Muscle layer of colon (tissue), 2 donors: ENCODE data around the gene SSTR5.

Source experiments
- H3K27ac ChIP-seq: one replicate; pipeline ENCODE4 v1.7.0; 2013; ENCODE audit warnings: low read depth, mild to moderate bottlenecking, low read length, moderate library complexity
- H3K27me3 ChIP-seq, 2 donors: one replicate each; pipeline ENCODE4 v1.7.0; 2013; ENCODE audit warnings: low read length in 2 of 2, mild to moderate bottlenecking in 2 of 2; ENCODE audit not compliant: insufficient read depth in 2 of 2, control insufficient read depth in 1 of 2
- H3K36me3 ChIP-seq: one replicate; pipeline ENCODE4 v1.7.0; 2013; ENCODE audit warnings: mild to moderate bottlenecking, low read length; ENCODE audit not compliant: insufficient read depth
- H3K4me1 ChIP-seq: one replicate; pipeline ENCODE4 v1.7.0; 2013; ENCODE audit warnings: mild to moderate bottlenecking, low read length; ENCODE audit not compliant: insufficient read depth
- H3K4me3 ChIP-seq, 2 donors: one replicate each; pipeline ENCODE4 v1.7.0; 2013; ENCODE audit warnings: low read length in 2 of 2, low read depth in 1 of 2, mild to moderate bottlenecking in 1 of 2, moderate library complexity in 1 of 2
- H3K9ac ChIP-seq: one replicate; pipeline ENCODE4 v1.7.0; 2013; ENCODE audit warnings: low read length
- H3K9me3 ChIP-seq: one replicate; pipeline ENCODE4 v1.7.0; 2013; ENCODE audit warnings: mild to moderate bottlenecking, low read length
- donor health status: abdominal sarcoma.
- donor health status: Adenocarcinoma of cecum.

Gene SSTR5

GRCh38 chr16:1125471-1125870, 52.9 kb downstream of the SSTR5 start:
- peaks cover 0 to 7% of the 10 kb centered on the region in 2 donors for H3K27me3 ChIP-seq
- no peak overlapping the region for H3K27ac ChIP-seq

GRCh38 chr16:1126044-1126443, 53.5 kb downstream of the SSTR5 start:
- H3K4me1 ChIP-seq, result no peaks in the 10 kb centered on the region
- no peaks in the 10 kb centered on the region for H3K36me3 ChIP-seq
- peaks cover 0 to 7% of the 10 kb centered on the region in 2 donors for H3K27me3 ChIP-seq
- no peak overlapping the region for H3K4me3 ChIP-seq
- H3K9ac ChIP-seq, result no peak overlapping the region
- no peak overlapping the region for H3K27ac ChIP-seq
- no peaks in the 10 kb centered on the region for H3K9me3 ChIP-seq

More at GRCh38 chr16:1125471-1125870, 52.9 kb downstream of the SSTR5 start:
- Histone ChIP-seq H3K4me3 (no peak overlapping the region), H3K9ac (no peak overlapping the region), H3K4me1 (no peaks in the 10 kb centered on the region), H3K36me3 (no peaks in the 10 kb centered on the region), H3K9me3 (no peaks in the 10 kb centered on the region)

- no peaks in the 10 kb centered on the region for H3K4me1 ChIP-seq
- peaks cover 0 to 7% of the 10 kb centered on the region in 2 donors for H3K27me3 ChIP-seq
- no peak overlapping the region for H3K27ac ChIP-seq
- H3K36me3 ChIP-seq, result no peaks in the 10 kb centered on the region
- no peak overlapping the region for H3K9ac ChIP-seq
- H3K9me3 ChIP-seq, result no peaks in the 10 kb centered on the region
- H3K4me3 ChIP-seq, result no peak overlapping the region
These were observed 54.0 kb downstream of the SSTR5 start for GRCh38 chr16:1126586-1126985.

GRCh38 chr16:1127101-1127500, 54.6 kb downstream of the SSTR5 start:
- H3K27me3 ChIP-seq, result peaks cover 0 to 7% of the 10 kb centered on the region in 2 donors
- H3K4me1 ChIP-seq, result no peaks in the 10 kb centered on the region
- H3K4me3 ChIP-seq, result no peak overlapping the region
- H3K27ac ChIP-seq, result no peak overlapping the region
- no peak overlapping the region for H3K9ac ChIP-seq
- no peaks in the 10 kb centered on the region for H3K9me3 ChIP-seq
- H3K36me3 ChIP-seq, result no peaks in the 10 kb centered on the region

- no peaks in the 10 kb centered on the region for H3K9me3 ChIP-seq
- no peak overlapping the region for H3K27ac ChIP-seq
- no peak overlapping the region for H3K4me3 ChIP-seq
- peaks cover 0 to 5% of the 10 kb centered on the region in 2 donors for H3K27me3 ChIP-seq
- no peaks in the 10 kb centered on the region for H3K4me1 ChIP-seq
- no peak overlapping the region for H3K9ac ChIP-seq
- no peaks in the 10 kb centered on the region for H3K36me3 ChIP-seq
These were observed 55.6 kb downstream of the SSTR5 start for GRCh38 chr16:1127971-1128715.

- H3K36me3 ChIP-seq, result no peaks in the 10 kb centered on the region
- H3K9ac ChIP-seq, result no peak overlapping the region
- H3K4me3 ChIP-seq, result no peak overlapping the region
- H3K27ac ChIP-seq, result no peak overlapping the region
- no peaks in the 10 kb centered on the region for H3K27me3 ChIP-seq
- H3K9me3 ChIP-seq, result no peaks in the 10 kb centered on the region
- no peaks in the 10 kb centered on the region for H3K4me1 ChIP-seq
These were observed 56.8 kb downstream of the SSTR5 start for GRCh38 chr16:1129106-1129960.

GRCh38 chr16:1130382-1130781, 57.8 kb downstream of the SSTR5 start:
- no peaks in the 10 kb centered on the region for H3K4me1 ChIP-seq
- no peaks in the 10 kb centered on the region for H3K36me3 ChIP-seq
- no peak overlapping the region for H3K27ac ChIP-seq
- no peaks in the 10 kb centered on the region for H3K27me3 ChIP-seq
- no peak overlapping the region for H3K4me3 ChIP-seq
- H3K9me3 ChIP-seq, result no peaks in the 10 kb centered on the region
- no peak overlapping the region for H3K9ac ChIP-seq
